ENCODE data around the gene SNX5. TPM values are rescaled to one million over a fixed set of nuclear protein-coding genes. Genes with fewer than 3 reads are reported as not detected.
"Not testable (repeated sequence)": the region's sequence is repeated elsewhere in the genome, so short reads cannot be mapped to it uniquely, and the experiment has no call there.

The SNX5 gene
- total RNA-seq, 1 experiment from 2014 or later, result 169 TPM

GRCh38 chr20:17964073-17964472 lies 4.5 kb downstream of the SNX5 start:
- in situ Hi-C loops (cut with HindIII; ENCODE audit: low sequenced_read_pairs), result no loop called here

GRCh38 chr20:17963114-17963897 lies 5.3 kb downstream of the SNX5 start:
- DNase-seq (ENCODE audit: low spot score), result no peak
- in situ Hi-C loops (cut with HindIII; ENCODE audit: low sequenced_read_pairs), result no loop called here

More at GRCh38 chr20:17964073-17964472, 4.5 kb downstream of the SNX5 start:
- no peak for DNase-seq (ENCODE audit: low spot score)

- in situ Hi-C loops (cut with HindIII; ENCODE audit: low sequenced_read_pairs), result no loop called here
Measured at GRCh38 chr20:17961587-17961940, 7.0 kb downstream of the SNX5 start.

GRCh38 chr20:17960927-17961586 lies 7.5 kb downstream of the SNX5 start:
- in situ Hi-C loops (cut with HindIII; ENCODE audit: low sequenced_read_pairs), result no loop called here
- no peak for DNase-seq (ENCODE audit: low spot score)

More at GRCh38 chr20:17961587-17961940, 7.0 kb downstream of the SNX5 start:
- DNase-seq (ENCODE audit: low spot score), result no peak

- in situ Hi-C loops (cut with HindIII; ENCODE audit: low sequenced_read_pairs), result not testable (repeated sequence)
Measured at GRCh38 chr20:17960400-17960885, 8.2 kb downstream of the SNX5 start.

GRCh38 chr20:17959257-17959627 lies 9.4 kb downstream of the SNX5 start:
- in situ Hi-C loops (cut with HindIII; ENCODE audit: low sequenced_read_pairs), result no loop called here
- no peak for DNase-seq (ENCODE audit: low spot score)

More at GRCh38 chr20:17960400-17960885, 8.2 kb downstream of the SNX5 start:
- not testable (repeated sequence) for DNase-seq (ENCODE audit: low spot score)

- no peak for DNase-seq (ENCODE audit: low spot score)
- in situ Hi-C loops (cut with HindIII; ENCODE audit: low sequenced_read_pairs), result no loop called here
Measured at GRCh38 chr20:17958373-17959256, 10.0 kb downstream of the SNX5 start.

- DNase-seq (ENCODE audit: low spot score), result no peak
- in situ Hi-C loops (cut with HindIII; ENCODE audit: low sequenced_read_pairs), result no loop called here
Measured at GRCh38 chr20:17957505-17958363, 10.9 kb downstream of the SNX5 start.

- no peak for DNase-seq (ENCODE audit: low spot score)
- in situ Hi-C loops (cut with HindIII; ENCODE audit: low sequenced_read_pairs), result no loop called here
Measured at GRCh38 chr20:17956099-17956685, 12.4 kb downstream of the SNX5 start.

- in situ Hi-C loops (cut with HindIII; ENCODE audit: low sequenced_read_pairs), result no loop called here
- no peak for DNase-seq (ENCODE audit: low spot score)
Measured at GRCh38 chr20:17955302-17955701, 13.3 kb downstream of the SNX5 start.

GRCh38 chr20:17953935-17954334 lies 14.7 kb downstream of the SNX5 start:
- no peak for DNase-seq (ENCODE audit: low spot score)
- in situ Hi-C loops (cut with HindIII; ENCODE audit: low sequenced_read_pairs), result no loop called here

- no peak for DNase-seq (ENCODE audit: low spot score)
- in situ Hi-C loops (cut with HindIII; ENCODE audit: low sequenced_read_pairs), result no loop called here
Measured at GRCh38 chr20:17952692-17953684, 15.6 kb downstream of the SNX5 start.

- no peak for DNase-seq (ENCODE audit: low spot score)
- in situ Hi-C loops (cut with HindIII; ENCODE audit: low sequenced_read_pairs), result no loop called here
Measured at GRCh38 chr20:17951323-17951722, 17.3 kb downstream of the SNX5 start.

- in situ Hi-C loops (cut with HindIII; ENCODE audit: low sequenced_read_pairs), result no loop called here
- no peak for DNase-seq (ENCODE audit: low spot score)
Measured at GRCh38 chr20:17950670-17951069, 17.9 kb downstream of the SNX5 start.

- no peak for DNase-seq (ENCODE audit: low spot score)
- in situ Hi-C loops (cut with HindIII; ENCODE audit: low sequenced_read_pairs), result no loop called here
Measured at GRCh38 chr20:17949899-17950298, 18.7 kb downstream of the SNX5 start.

- DNase-seq (ENCODE audit: low spot score), result no peak
- in situ Hi-C loops (cut with HindIII; ENCODE audit: low sequenced_read_pairs), result no loop called here
Measured at GRCh38 chr20:17948442-17948841, 20.2 kb downstream of the SNX5 start.

- no peak for DNase-seq (ENCODE audit: low spot score)
- in situ Hi-C loops (cut with HindIII; ENCODE audit: low sequenced_read_pairs), result no loop called here
Measured at GRCh38 chr20:17947474-17947815, 21.1 kb downstream of the SNX5 start.
